Lung (tissue), 12 donors: ENCODE results near the gene CYP2A6. TPM values are rescaled to one million over a fixed set of nuclear protein-coding genes. Genes with fewer than 3 reads are reported as not detected.
"Not testable (repeated sequence)": the region's sequence is repeated elsewhere in the genome, so short reads cannot be mapped to it uniquely, and the experiment has no call there.

Source experiments
- ATAC-seq: fragments of 200-7000 bp; cut with Tn5 transposase; one replicate; pipeline ENCODE4 v1.9.1; 2020; ENCODE audit warnings: moderate number of reproducible peaks; ENCODE audit not compliant: insufficient read depth, low FRiP score
- DNase-seq, 3 donors: peaks; one replicate each; pipeline ENCODE4 v3.0.0-alpha.2; 2013 to 2017
- H3K27ac ChIP-seq, 2 donors: one replicate each; pipeline ENCODE4 v1.5.1; 2013; ENCODE audit warnings: mild to moderate bottlenecking in 2 of 2, moderate library complexity in 2 of 2, control low read depth in 1 of 2, inconsistent platforms in 1 of 2, low read depth in 1 of 2, low read length in 1 of 2
- H3K27me3 ChIP-seq, 3 donors: one replicate each; pipeline ENCODE4 v1.5.1; 2013; ENCODE audit warnings: low read length in 2 of 3; ENCODE audit not compliant: control insufficient read depth in 3 of 3, insufficient read depth in 3 of 3
- H3K36me3 ChIP-seq, 4 donors: one replicate each; pipeline ENCODE4 v1.5.1; 2013; ENCODE audit warnings: low read length in 4 of 4, mild to moderate bottlenecking in 1 of 4, moderate library complexity in 1 of 4; ENCODE audit not compliant: control insufficient read depth in 4 of 4, insufficient read depth in 4 of 4
- H3K4me1 ChIP-seq, 5 donors: one replicate each; pipeline ENCODE4 v1.5.1; 2013; ENCODE audit warnings: low read length in 5 of 5, mild to moderate bottlenecking in 2 of 5, moderate library complexity in 1 of 5; ENCODE audit not compliant: control insufficient read depth in 5 of 5, insufficient read depth in 5 of 5
- H3K4me3 ChIP-seq: one replicate; pipeline ENCODE4 v1.5.1; 2013; ENCODE audit warnings: mild to moderate bottlenecking, control low read depth, moderate library complexity
- H3K9ac ChIP-seq, 2 donors: one replicate each; pipeline ENCODE4 v1.5.1; 2013; ENCODE audit warnings: low read length in 2 of 2, control low read depth in 1 of 2; ENCODE audit not compliant: insufficient read depth in 1 of 2
- H3K9me3 ChIP-seq, 4 donors: one replicate each; pipeline ENCODE4 v1.5.1; 2013; ENCODE audit warnings: low read length in 3 of 4, mild to moderate bottlenecking in 1 of 4, moderate library complexity in 1 of 4; ENCODE audit not compliant: control insufficient read depth in 4 of 4, insufficient read depth in 3 of 4
- WGBS, 2 donors: extraction: QIAGEN DNeasy Blood & Tissue Kit; methylation state at CpG; one replicate each; pipeline ENCODE4 v1.1.7; 2013; 5-methylcytosine and 5-hydroxymethylcytosine counted together
- polyA plus RNA-seq, 2 donors: library from polyadenylated mRNA; stranded (reverse); fragments of 200-250 nt; gene quantifications; one replicate each; pipeline ENCODE4 v1.2.1, GENCODE V29; 2013
- total RNA-seq, 2 donors: library from RNA; depleted of rRNA in 1 of 2; stranded (reverse); fragments of >200 nt in 1 of 2; gene quantifications; one replicate each; pipeline ENCODE4 v1.2.1, GENCODE V29; 2014 to 2021
- TF ChIP-seq, protein P1 (sequence below): IDR thresholded peaks from 2 replicates; pipeline ENCODE4 v1.5.1; 2012; ENCODE audit warnings: mild to moderate bottlenecking; ENCODE audit errors: control extremely low read depth, extremely low read depth
- donor health status: control.
- donor health status: control.
- donor health status: Bipolar disorder and iron deficiency.
- donor health status: healthy.
- donor health status: DM: yes; HTN: yes; CAD: no.

Gene CYP2A6
- total and polyA plus RNA-seq, 4 donors, result 0.45 to 1.7 (median 0.77) TPM

DNA sequence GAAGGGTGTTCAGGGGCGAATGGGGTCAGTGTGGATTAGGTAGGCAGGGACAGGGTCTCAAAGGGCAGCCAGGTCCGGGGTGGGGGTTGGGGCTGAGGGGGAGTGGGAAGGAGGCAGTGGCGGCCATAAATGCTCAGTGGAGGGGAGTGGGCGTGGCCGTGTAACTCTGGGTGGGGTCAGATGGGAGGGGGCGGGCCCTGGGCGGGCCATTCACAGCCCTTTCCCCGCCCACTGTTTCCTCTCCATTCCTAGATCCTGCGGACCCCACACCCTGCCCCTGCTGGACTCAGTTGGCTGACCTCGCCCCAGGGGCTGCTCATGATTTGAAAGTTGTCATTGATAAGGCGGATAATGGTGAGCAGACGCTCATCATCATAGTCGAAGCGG lies 23.9 kb downstream of the CYP2A6 start:
- H3K4me3 ChIP-seq, H3K9ac ChIP-seq, H3K27ac ChIP-seq, ATAC-seq, H3K4me1 ChIP-seq, H3K9me3 ChIP-seq, DNase-seq, H3K36me3 ChIP-seq, H3K27me3 ChIP-seq: not testable (repeated sequence)
- 90 to 92% methylated on average over 8 to 9 of the region's 14 CpGs for WGBS, 2 donors

DNA sequence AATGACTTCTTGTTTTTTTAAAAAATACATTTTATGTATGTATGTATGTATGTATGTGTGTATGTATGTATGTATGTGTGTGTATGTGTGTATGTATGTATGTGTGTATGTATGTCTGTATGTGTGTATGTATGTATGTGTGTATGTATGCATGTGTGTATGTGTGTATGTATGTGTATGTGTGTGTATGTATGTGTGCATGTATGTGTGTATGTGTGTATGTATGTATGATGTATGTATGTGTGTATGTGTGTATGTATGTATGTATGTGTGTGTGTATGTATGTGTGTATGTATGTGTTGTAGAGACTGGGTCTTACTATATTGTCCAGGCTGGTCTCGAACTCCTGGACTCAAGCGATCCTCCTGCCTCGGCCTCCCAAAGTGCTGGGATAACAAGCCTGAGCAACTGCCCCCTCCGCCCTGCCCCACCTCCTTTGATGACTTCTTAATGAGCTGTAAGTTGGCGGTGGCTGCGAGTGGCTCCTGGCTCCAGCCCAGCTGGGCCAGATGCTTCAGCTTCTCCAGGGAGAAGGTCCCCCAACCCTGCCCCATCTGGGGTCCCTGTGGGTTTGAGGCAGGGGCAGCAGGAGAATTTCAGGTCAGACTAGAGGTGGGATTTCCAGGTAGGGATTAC lies 24.7 kb downstream of the CYP2A6 start:
- not testable (repeated sequence) for H3K27me3 ChIP-seq, H3K9ac ChIP-seq, DNase-seq, ATAC-seq, H3K4me1 ChIP-seq, H3K4me3 ChIP-seq, H3K27ac ChIP-seq, H3K36me3 ChIP-seq, H3K9me3 ChIP-seq
- 90 to 91% methylated on average over 4 to 6 of the region's 6 CpGs for WGBS, 2 donors

DNA sequence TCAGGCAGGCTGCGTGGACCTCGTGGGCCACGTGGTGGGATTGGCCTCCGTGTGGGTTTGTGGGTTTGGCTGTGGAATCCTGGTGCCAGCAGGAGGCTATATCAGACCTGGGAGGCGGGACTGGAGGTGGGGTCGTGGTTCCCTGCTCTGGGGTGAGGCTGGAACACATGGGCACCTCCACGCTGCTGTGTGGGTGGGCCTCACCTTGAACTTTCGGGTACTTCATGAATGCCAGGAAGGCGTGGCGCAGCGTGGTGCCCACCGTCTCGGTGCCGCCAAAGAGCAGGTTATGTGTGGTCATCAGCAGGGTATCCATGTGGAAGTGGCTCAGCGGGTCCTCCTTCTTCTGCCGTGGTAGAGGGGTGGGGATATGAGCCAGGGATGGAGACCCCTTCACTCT lies 25.3 kb downstream of the CYP2A6 start:
- not testable (repeated sequence) for H3K9me3 ChIP-seq, DNase-seq, H3K4me3 ChIP-seq, H3K27ac ChIP-seq, H3K36me3 ChIP-seq, H3K4me1 ChIP-seq, ATAC-seq, H3K9ac ChIP-seq, H3K27me3 ChIP-seq
- WGBS, 2 donors, result 90 to 91% methylated on average over 16 of the region's 16 CpGs

DNA sequence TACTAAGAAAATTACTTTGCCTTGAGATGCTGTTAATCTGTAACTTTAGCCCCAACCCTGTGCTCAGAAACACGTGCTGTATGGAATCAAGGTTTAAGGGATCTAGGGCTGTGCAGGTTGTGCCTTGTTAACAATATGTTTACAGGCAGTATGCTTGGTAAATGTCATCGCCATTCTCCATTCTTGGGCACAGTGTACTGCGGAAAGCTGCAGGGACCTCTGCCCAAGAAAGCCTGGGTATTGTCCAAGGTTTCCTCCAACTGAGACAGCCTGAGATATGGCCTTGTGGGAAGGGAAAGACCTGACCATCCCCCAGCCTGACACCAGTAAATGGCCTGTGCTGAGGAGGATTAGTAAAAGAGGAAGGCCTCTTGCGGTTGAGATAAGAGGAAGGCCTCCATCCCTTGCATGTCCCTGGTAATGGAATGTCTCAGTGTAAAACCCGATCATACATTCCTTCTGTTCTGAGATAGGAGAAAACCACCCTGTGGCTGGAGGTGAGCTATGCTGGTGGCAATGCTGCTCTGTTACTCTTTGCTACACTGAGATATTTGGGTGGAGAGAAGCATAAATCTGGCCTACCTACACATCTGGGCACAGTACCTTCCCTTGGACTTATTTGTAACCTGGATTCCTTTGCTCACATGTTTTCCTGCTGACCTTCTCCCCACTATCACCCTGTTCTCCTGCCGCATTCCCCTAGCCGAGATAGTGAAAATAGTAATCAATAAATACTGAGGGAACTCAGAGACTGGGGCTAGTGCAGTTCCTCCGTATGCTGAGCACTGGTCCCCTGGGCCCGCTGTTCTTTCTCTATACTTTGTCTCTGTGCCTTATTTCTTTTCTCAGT lies 27.3 kb downstream of the CYP2A6 start:
- not testable (repeated sequence) for DNase-seq, H3K4me1 ChIP-seq, ATAC-seq, H3K4me3 ChIP-seq, H3K9me3 ChIP-seq, H3K27me3 ChIP-seq, H3K9ac ChIP-seq, H3K36me3 ChIP-seq
- WGBS, 2 donors, result 49 to 63% methylated on average over 9 of the region's 9 CpGs
- peak overlapping the region in 1 of 2 donors; percentile 69 for H3K27ac ChIP-seq

DNA sequence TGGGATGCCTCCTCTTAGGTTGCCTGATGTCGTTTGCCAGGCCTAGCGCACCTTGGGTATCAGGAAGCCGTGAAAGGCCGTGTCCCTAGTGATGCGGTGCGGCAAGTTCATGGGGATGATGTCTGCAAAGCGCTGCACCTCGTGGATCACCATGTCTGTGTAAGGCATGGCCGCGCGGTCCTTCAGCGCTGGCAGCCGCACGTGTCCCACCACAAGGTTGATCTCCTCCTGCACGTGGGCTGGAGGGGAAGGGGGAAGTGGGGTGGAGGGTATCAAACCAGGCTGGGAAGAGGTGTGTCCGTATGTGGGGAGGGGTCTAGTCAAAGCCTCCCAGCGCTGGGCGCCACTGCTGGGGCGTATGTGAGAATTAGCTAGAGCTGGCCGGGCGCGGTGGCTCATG lies 28.1 kb downstream of the CYP2A6 start:
- TF ChIP-seq, protein P1, sequence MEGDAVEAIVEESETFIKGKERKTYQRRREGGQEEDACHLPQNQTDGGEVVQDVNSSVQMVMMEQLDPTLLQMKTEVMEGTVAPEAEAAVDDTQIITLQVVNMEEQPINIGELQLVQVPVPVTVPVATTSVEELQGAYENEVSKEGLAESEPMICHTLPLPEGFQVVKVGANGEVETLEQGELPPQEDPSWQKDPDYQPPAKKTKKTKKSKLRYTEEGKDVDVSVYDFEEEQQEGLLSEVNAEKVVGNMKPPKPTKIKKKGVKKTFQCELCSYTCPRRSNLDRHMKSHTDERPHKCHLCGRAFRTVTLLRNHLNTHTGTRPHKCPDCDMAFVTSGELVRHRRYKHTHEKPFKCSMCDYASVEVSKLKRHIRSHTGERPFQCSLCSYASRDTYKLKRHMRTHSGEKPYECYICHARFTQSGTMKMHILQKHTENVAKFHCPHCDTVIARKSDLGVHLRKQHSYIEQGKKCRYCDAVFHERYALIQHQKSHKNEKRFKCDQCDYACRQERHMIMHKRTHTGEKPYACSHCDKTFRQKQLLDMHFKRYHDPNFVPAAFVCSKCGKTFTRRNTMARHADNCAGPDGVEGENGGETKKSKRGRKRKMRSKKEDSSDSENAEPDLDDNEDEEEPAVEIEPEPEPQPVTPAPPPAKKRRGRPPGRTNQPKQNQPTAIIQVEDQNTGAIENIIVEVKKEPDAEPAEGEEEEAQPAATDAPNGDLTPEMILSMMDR, result no peak
- no peaks in the 10 kb centered on the region for H3K27me3 ChIP-seq
- H3K9ac ChIP-seq, result no peak overlapping the region
- peaks cover 0 to 9% (median 2%) of the 10 kb centered on the region in 5 donors for H3K4me1 ChIP-seq
- H3K36me3 ChIP-seq, result peaks cover 0 to 2% (median 0%) of the 10 kb centered on the region in 4 donors
- no peaks in the 10 kb centered on the region for H3K9me3 ChIP-seq
- DNase-seq (no peak), ATAC-seq (no peak)
- no peak overlapping the region for H3K4me3 ChIP-seq
- H3K27ac ChIP-seq, result no peak overlapping the region
- 88 to 90% methylated on average over 22 of the region's 22 CpGs for WGBS, 2 donors
